GM18907 (cell line): ENCODE results near the gene MRPS12.
A peak's percentile ranks its signal among the peaks of the same experiment; 100 is the strongest.
"Not testable (repeated sequence)": the region's sequence is repeated elsewhere in the genome, so short reads cannot be mapped to it uniquely, and the experiment has no call there.

ENCODE experiments used
- ATAC-seq: cut with Tn5 transposase; IDR thresholded peaks from one replicate; pipeline ENCODE4 v1.9.1; 2021; ENCODE audit warnings: mild to moderate bottlenecking, moderate library complexity; ENCODE audit not compliant: unreplicated experiment

The MRPS12 gene

GRCh38 chr19:38930776-38931520 is at the start of gene MRPS12:
Gene MRPS12 (plus strand): TSS chr19:38930944. CDS start chr19:38931295, 351 bp downstream.
- ATAC-seq, result peak; percentile 91

DNA sequence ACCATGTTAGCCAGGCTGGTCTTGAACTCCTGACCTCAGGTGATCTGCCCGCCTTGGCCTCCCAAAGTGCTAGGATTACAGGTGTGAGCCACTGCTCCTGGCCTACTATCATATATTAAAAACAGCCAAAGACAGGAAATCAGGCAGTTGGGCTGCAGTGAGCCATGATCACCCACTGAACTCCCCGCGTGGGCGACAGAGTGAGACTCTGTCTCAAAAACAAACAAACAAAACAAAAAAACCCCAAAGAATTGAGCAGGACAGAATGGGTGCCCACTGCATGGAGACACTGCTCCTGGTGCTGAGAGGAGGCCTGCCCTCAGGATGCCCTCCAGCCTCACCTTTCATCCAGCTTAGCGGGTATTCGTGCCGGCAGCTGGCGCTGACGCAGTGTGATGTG is 47.5 kb upstream of the MRPS12 start:
- ATAC-seq, result no peak

DNA sequence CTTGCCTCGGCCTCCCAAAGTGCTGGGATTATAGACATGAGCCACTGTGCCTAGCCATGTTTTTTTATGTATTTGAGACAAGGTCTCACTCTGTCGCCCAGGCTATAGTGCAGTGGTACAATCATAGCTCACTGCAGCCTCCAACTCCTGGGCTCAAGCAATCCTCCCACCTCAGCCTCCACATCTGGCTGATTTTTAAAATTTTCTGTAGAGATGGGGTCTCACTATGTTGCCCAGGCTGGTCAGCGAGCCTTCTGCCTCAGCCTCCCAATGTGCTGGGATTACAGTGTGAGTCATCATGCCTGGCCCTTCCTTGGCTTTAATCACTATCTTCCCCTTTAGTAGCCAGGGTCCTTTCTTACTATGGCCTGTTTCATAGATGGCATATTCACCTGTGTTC is 46.1 kb upstream of the MRPS12 start:
- ATAC-seq, result not testable (repeated sequence)

GRCh38 chr19:38888876-38889275 is 41.9 kb upstream of the MRPS12 start:
- no peak for ATAC-seq

DNA sequence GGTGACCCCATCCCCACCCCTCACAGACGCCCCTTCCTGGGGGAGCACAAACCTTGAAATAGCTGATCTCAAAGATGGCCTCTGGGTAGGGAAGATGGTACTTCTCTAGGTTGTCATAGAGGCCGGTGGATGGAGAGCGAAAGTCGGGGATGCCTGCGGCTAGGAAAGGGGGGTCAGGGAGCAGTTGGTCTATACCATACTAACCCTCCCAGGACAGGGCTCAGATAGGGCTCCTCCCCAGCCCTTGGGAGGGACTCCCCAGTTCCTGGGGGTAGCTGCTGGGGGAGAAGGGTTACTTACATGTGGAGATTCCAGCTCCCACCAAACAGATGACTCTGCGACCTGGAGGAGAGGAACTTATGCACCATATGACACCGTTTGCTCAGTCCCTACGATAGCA is 40.9 kb upstream of the MRPS12 start:
- ATAC-seq, result no peak

GRCh38 chr19:38890686-38891085 is 40.1 kb upstream of the MRPS12 start:
- no peak for ATAC-seq

- no peak for ATAC-seq
Observed at GRCh38 chr19:38891771-38892170, 39.0 kb upstream of the MRPS12 start.

DNA sequence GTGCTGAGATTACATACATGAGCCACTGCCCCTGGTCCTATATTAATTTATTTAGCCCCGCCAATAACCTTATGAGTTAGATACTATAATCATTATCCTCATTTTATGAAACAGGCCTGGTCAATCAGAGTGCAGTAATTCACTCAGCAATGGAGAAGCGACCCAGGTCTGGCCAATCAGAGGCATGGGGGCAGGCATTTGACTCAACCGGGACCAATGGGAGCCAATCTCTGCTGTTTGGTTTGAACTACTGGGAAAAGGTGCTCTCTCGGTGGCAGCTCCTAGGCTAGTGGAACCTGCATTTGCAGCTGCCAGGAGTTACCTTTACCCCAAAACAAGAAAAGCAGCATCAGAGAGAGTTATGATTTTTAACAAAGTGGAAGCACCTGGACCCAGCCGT is 37.9 kb upstream of the MRPS12 start:
- no peak for ATAC-seq

GRCh38 chr19:38893341-38893771 is 37.4 kb upstream of the MRPS12 start:
- ATAC-seq, result no peak

DNA sequence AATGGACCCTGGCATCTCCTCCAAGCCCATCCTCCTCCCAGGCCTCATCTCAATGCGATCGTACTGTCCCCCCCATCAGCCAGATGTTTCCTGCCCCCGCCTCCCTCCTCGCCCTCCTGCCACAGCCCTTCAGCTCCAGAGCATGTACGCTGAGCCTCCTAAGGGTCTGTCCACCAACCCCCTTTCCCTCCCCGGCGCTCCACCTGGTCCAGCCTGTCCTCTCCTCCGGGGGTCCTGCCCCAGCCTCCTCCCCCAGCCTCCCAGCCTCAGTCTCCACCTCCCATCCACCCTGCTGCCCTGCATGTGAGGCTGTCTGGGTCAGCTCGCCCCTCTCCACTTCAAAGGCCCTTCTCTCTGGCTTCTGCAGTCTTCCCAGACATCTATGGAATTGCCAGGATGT is 35.8 kb upstream of the MRPS12 start:
- no peak for ATAC-seq

- no peak for ATAC-seq
Observed at GRCh38 chr19:38898788-38899446, 31.8 kb upstream of the MRPS12 start.

DNA sequence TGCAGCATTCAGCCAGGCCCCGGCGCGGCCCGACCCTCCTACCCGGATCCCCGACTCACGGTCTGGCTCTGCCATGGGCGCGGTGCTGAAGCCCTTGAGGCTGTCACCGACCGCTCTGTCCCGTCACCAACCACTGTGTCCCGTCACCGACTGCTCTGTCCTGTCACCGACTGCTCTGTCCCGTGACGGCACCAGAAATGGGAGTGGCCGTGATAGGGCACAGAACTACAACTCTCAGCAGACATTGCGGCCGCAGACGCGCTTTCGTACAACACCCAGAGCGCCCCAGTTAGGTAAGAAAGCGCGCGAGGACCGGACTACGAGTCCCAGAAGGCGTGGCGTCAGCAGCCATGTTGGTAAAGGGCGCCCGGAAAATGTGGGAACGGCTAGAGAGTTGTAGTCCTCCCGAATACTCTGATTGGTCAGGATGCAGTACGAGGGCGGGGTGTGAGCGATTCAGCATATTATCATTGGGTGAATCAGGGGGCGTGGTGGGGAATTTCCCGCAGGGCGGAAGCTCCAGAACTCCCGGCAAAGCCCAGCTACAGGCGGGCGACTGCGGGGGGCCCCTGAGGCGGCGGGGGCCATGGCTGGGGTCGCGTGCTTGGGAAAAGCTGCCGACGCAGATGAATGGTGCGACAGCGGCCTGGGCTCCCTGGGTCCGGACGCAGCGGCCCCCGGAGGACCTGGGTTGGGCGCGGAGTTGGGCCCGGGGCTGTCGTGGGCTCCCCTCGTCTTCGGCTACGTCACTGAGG is 31.1 kb upstream of the MRPS12 start, which contains the start of the genes NFKBIB and SIRT2:
TSS of gene NFKBIB (plus strand) at position 523 of the 755 bp plus-strand sequence. CDS start at position 587, 64 bp downstream.
TSS of gene SIRT2 (minus strand) at position 172 of the 755 bp plus-strand sequence. CDS start at position 75, 97 bp downstream.
- peak; percentile 91 for ATAC-seq

- ATAC-seq, result peak; percentile 2
Observed at GRCh38 chr19:38900202-38900629, 30.5 kb upstream of the MRPS12 start.

GRCh38 chr19:38900743-38901190 is 30.0 kb upstream of the MRPS12 start:
- ATAC-seq, result no peak

GRCh38 chr19:38901683-38902082 is 29.1 kb upstream of the MRPS12 start:
- ATAC-seq, result no peak

GRCh38 chr19:38904581-38905539 is 25.9 kb upstream of the MRPS12 start:
- ATAC-seq, result no peak

DNA sequence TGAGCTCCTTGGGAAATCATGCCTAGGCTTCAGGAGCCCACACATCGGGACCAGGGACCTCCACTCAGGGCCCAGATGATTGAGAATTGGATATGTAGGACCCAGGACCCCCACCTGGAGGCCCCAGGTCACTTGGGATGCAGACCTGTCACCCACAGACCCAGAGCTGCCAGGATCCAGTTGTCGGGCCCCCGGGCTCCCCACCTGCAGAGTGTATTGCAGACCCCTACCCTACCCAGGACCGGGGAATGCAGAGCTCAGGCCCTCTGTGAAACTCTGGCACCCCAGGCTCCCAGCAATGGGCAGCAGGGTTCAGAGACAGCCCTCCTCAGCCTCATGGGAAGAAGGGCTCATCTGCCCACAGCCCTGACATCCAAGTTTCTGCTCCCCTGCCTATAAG is 25.1 kb upstream of the MRPS12 start:
- ATAC-seq, result no peak

- no peak for ATAC-seq
Observed at GRCh38 chr19:38907227-38907626, 23.5 kb upstream of the MRPS12 start.

DNA sequence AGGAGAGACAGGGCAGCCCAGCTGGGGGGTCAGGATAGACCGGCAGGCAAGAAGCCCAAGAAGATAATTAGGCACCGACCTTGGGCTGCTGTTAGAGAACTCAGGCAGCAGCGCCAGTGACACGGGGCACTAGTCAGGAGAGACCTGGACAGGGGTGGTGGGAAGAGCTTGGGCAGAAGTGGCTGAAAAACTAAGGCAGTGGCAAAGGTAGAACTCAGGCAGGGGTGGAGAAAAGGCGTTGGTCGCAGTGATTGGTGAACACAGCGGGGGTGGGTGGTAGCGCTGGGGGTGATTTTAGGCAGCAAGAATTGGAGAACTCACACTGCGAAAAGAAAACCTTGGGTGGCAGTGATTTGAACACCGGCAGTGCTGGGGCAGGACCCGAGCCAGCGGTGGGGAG is 23.1 kb upstream of the MRPS12 start:
- ATAC-seq, result no peak

DNA sequence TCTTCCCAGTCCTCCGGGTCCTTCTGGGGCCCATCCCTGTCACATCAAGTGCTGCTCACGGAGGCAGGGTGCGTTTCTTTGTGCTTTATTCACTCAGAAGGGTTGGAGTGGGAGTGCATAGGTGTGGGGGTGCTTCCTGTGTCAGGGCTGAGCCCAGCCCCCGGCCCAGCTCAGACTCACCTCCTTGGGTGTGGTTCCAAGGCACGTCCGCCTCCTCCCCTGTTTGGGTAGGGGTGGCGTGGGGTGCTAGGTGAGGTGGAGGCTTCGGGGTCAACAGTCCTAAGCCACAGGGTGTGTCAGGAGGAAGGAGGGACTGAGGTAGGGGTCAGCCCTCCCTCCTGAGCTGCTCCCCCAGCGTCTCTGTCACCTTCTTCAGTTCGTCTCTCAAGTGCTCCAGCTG is 21.8 kb upstream of the MRPS12 start:
- no peak for ATAC-seq
